GM12872 (cell line): ENCODE data around the gene POLH.

Experiments
- TF ChIP-seq, protein P1 (sequence below): IDR thresholded peaks from 3 replicates; pipeline ENCODE4 v1.5.1; 2011; ENCODE audit warnings: low read depth, mild to moderate bottlenecking, low read length, moderate library complexity; ENCODE audit not compliant: insufficient read depth

POLH gene

DNA sequence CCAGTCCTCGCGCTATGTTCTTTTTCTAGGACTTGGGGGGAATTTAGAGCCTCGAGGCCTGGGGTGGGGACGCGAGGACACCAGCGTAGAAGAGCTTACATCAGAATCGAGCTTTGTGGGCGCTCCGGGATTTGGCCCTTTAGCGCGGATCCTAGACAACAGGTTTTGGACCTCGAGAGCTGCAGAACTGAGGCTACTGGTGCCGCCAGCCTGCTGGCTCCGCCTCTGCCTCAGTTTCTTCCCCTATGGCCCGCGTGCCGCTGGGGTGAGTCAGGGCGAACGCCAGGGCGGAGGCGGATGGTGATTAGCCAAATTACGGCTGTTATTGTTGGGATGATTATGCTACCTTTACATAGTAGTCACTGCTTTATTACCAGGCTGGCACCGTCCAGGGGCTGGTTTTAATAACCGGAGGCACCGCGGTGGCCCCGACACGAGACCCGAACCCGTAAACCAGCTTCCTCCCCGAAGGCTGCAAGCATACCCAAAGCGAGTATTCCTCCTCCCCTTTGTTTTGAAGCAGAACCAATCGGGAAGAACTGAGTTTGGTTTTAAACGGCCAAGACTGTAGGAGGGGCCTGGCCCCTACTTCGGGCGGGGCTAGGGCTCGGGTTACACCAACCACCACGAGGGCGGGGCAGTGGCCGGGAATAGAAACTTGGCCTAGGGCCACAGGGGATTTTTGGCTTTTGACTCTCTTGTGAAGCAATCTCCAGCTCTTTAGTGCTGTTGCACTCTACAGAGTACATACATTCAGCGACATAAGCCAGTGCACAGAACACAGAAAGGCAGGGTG, 53.7 kb downstream of the POLH start:
- TF ChIP-seq, protein P1, sequence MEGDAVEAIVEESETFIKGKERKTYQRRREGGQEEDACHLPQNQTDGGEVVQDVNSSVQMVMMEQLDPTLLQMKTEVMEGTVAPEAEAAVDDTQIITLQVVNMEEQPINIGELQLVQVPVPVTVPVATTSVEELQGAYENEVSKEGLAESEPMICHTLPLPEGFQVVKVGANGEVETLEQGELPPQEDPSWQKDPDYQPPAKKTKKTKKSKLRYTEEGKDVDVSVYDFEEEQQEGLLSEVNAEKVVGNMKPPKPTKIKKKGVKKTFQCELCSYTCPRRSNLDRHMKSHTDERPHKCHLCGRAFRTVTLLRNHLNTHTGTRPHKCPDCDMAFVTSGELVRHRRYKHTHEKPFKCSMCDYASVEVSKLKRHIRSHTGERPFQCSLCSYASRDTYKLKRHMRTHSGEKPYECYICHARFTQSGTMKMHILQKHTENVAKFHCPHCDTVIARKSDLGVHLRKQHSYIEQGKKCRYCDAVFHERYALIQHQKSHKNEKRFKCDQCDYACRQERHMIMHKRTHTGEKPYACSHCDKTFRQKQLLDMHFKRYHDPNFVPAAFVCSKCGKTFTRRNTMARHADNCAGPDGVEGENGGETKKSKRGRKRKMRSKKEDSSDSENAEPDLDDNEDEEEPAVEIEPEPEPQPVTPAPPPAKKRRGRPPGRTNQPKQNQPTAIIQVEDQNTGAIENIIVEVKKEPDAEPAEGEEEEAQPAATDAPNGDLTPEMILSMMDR: no peak

- TF ChIP-seq, protein P1: no peak
These were observed 55.1 kb downstream of the POLH start for GRCh38 chr6:43630980-43631619.

- TF ChIP-seq, protein P1: no peak
These were observed 58.8 kb downstream of the POLH start for GRCh38 chr6:43634702-43635303.

GRCh38 chr6:43635387-43636307, 59.7 kb downstream of the POLH start, which contains the start of gene MAD2L1BP:
TSS of gene MAD2L1BP (plus strand) at chr6:43635840. CDS start at chr6:43635876, 36 bp downstream.
- TF ChIP-seq, protein P1: no peak

GRCh38 chr6:43636308-43636659, 60.3 kb downstream of the POLH start:
- TF ChIP-seq, protein P1: no peak

GRCh38 chr6:43639984-43640800, 64.2 kb downstream of the POLH start:
- TF ChIP-seq, protein P1: no peak
